RCC 7860 (cell line): Measurements from ENCODE around the gene BICD1.
A peak's percentile ranks its signal among the peaks of the same experiment; 100 is the strongest.

Experiments used
- DNase-seq: peaks from one replicate; pipeline ENCODE4 v3.0.0-alpha.2; 2015; ENCODE audit warnings: low spot score
- FAIRE-seq: peaks from 2 replicates; lab custom pipeline; 2012; peaks lifted over from hg19 to GRCh38; lab: Jason Lieb, UNC

Gene BICD1

GRCh38 chr12:32312049-32312670 lies 205.5 kb downstream of the BICD1 start:
- FAIRE-seq (peak; percentile 74), DNase-seq (peak; percentile 67)

GRCh38 chr12:32322354-32322753 lies 215.7 kb downstream of the BICD1 start:
- no peak for DNase-seq
- no peak for FAIRE-seq

DNA sequence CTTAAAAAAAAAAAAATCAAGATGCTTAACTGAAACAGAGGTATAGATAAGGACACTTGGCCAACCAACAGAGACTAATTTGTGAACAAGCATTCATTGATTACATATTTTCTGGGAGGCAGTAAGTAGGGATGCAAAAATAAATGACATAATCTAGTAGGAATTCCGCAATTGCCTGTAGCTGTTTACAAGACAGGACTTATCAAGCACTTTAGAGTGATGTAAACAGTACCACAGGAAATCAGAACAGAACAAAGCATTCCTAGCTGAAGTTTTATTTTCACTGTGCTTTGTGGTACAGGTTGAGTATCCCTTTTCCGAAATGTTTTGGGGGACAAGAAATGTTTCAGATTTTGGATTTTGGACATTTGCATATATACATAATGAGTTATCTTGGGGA lies 224.5 kb downstream of the BICD1 start:
- FAIRE-seq: no peak
- DNase-seq: no peak

DNA sequence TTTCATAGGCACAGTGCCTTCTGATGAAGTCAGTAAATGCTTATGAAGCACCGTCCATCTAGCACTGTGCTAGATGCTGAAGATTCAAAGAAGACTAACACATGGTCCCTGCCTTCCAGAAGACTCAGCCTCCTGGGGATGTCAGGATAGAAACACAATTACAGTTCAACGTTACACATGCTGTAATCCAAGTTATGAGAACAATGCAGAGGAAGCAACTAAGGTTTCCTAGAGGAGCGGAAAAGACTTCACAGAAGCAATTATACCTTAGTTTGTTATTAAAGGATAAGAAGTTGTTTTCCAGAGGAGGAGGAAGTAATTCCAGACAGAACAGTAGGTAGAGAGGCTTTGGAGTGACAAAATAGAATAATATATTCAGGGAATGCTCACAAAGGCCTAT lies 225.8 kb downstream of the BICD1 start:
- FAIRE-seq: no peak
- DNase-seq: no peak

DNA sequence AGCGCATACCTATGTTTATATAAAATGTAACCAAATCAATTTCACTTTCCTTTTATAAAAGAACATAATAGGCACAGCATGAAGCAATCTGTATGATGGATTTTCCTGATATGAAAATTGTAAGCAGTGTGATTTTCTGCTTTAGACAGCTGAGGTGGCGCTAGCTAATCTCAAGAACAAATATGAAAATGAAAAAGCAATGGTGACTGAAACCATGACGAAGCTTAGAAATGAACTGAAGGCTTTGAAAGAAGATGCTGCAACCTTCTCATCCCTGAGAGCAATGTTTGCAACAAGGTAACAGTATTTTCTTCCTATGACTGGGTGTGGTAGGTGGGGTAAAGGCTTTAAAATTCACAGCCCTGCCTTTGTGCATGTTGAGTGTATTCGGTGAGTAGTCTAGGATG lies 227.7 kb downstream of the BICD1 start:
- DNase-seq (no peak), FAIRE-seq (no peak)

GRCh38 chr12:32336261-32336660 lies 229.6 kb downstream of the BICD1 start:
- FAIRE-seq (no peak), DNase-seq (no peak)

- no peak for FAIRE-seq
- DNase-seq: no peak
Observed at GRCh38 chr12:32343496-32343895, 236.8 kb downstream of the BICD1 start.

GRCh38 chr12:32344047-32344446 lies 237.4 kb downstream of the BICD1 start:
- no peak for FAIRE-seq

DNA sequence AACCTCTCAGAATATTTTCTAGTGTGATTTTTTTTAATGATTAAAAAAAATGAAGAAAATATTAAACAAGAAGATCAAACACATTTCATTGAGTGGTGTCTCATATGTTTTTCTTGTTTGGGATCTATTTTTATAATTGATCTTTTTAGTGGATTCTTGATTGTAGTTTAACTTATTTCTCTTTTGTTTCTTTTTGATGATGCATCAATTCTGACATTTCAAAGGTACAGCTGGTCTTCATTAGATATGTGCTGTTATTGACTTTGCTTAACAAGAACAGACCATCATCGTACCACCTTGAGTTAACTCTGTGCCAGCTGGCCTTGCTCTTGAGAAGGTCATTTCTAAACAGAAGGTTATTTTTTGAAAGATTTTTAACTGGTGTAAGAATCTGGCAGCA lies 246.9 kb downstream of the BICD1 start:
- DNase-seq (no peak), FAIRE-seq (no peak)

More at GRCh38 chr12:32344047-32344446, 237.4 kb downstream of the BICD1 start:
- DNase-seq: no peak

GRCh38 chr12:32357601-32358249 lies 251.1 kb downstream of the BICD1 start:
- DNase-seq (no peak), FAIRE-seq (no peak)

GRCh38 chr12:32360956-32361355 lies 254.3 kb downstream of the BICD1 start:
- DNase-seq (no peak), FAIRE-seq (no peak)

- FAIRE-seq: no peak
- no peak for DNase-seq
Observed at GRCh38 chr12:32362892-32363291, 256.2 kb downstream of the BICD1 start.

DNA sequence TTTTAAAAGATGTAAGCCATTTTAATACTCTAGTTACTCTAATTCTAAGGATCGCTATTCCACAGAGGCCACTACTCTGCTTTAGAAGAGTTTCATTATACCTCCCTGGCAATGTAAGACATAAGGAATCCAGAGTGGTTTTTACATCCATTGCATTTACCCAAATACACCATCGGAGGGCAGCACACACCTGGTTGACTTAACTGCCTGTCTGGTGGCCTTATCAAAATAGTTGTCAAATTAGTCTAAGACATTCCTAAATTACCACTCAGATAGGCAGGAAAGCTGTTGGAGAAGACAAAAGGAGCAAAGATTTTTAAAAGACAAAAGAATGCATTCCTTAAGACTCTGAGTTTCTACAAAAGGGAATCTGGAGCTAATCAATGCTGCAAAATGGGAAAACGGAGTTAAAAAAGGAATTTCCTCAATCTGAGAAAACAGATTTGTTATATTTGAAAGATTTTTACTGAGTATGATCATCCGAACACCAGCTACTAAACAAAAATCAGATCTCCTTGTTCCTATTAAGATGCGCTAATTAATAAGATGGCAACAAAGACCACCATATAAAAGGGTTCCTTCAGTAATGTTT lies 258.9 kb downstream of the BICD1 start:
- peak; percentile 63 for FAIRE-seq

GRCh38 chr12:32366714-32367113 lies 260.1 kb downstream of the BICD1 start:
- FAIRE-seq: peak; percentile 18

More for the DNA sequence above, 258.9 kb downstream of the BICD1 start:
- DNase-seq: peak; percentile 55

DNA sequence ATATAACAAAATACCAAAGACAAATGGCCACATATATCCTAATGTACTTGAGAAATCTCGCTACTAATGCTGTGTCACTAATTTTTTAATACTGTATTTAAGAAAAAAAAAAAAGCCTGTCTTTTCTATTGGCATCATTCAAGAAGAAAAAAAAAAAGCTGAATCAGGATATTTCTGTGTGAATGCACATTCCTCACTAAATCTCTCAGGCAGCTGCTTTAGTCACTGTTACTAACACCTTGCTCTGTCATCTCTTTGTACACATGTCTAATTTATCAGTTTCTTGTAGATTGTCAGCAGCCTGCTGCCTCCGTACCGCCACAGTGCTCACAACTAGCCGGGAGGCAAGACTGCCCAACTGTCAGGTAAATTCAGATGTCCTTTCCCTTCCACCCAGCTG lies 260.7 kb downstream of the BICD1 start:
- no peak for FAIRE-seq

More at GRCh38 chr12:32366714-32367113, 260.1 kb downstream of the BICD1 start:
- DNase-seq: no peak

DNA sequence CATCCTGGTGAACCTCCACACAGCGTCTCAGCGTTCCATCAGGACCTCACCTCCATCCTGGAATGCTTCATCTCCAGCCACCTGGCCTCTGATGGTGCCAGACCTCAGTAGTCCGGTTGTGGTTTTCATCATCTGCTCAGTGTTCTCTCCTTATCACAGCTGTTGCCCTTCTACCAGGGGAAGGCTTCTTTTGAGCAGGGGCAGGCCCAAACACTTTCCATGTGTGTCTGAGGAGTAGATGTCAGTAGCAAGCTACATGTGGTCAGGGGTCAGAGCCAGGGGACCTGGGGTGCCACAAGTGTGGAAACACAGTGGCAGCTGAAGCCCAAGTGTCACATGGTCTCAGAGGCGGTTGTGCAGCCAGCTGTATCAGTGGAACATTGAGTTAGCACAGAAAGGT lies 262.6 kb downstream of the BICD1 start:
- DNase-seq (no peak), FAIRE-seq (no peak)

More for the DNA sequence above, 260.7 kb downstream of the BICD1 start:
- DNase-seq: no peak

DNA sequence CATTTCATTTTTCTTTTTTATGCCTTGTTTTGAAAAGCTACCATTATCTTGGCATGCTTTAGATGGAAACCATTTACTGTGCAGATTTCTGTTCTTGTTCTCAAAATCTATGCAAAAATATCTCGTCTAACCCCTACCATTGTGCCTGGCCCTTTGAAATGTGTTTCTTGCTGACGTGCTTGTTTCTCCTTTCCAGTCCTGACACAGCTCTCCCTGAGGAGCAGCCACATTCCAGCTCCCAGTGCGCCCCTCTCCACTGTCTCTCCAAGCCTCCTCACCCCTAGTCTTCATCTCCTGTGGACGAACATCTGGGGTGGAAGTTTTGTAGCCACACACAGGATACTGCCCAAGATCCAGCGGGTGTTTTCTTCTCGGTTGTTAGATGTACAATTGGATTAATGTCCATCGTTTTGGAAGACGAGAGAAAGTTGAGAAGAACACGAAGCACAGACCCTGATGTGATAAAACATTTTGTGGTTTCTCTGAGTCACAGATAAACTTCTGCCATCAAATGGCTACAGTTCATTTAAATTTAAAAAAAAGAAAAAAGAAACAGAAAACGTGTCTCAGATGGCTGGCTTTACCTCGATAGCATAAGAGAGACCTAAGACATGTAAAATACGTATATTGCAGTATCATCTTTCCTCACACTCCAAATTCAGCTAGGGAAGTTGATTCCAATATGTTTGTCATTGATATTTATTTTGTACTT lies 270.9 kb downstream of the BICD1 start:
- no peak for FAIRE-seq

DNA sequence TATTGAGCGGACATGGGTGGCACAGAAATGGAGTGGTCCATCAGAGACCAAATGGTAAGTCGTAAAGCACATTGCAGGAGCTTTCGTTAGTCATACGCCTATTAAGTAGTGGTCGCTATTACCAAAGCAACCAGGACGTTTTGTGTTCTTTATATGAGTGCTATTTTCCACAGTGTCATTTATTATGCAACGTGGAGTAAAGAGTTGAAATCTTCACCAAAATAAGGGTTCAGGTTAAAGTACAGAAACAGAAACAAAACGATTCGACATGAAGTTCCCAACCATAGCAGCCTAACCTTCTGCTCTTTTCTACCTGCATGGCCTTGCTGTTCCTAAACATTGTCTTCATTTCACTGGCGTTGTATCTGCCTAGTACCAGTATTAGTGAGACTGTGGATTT lies 272.6 kb downstream of the BICD1 start:
- DNase-seq (no peak), FAIRE-seq (no peak)

More for the DNA sequence above, 270.9 kb downstream of the BICD1 start:
- no peak for DNase-seq

- FAIRE-seq: no peak
Observed at GRCh38 chr12:32379667-32380066, 273.0 kb downstream of the BICD1 start.

DNA sequence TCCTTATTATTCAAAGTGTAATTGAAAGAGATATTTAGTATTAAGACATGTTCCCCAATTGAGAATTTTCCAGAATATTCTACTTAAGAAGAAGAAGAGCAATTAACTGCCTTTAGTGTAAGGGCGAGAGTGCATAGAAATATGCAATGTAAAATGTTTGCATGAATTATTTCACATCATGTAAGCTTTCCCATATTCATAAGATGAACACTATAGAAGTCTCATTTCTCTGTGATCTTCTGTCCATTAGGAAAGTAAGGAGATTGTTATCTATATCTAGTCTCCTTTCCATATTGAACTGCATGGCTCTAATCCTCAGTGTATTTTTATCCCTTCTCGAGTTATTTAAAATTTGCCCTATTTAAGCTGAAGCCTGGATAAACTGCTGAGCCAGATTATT lies 275.6 kb downstream of the BICD1 start:
- FAIRE-seq (no peak), DNase-seq (no peak)

More at GRCh38 chr12:32379667-32380066, 273.0 kb downstream of the BICD1 start:
- DNase-seq: no peak

DNA sequence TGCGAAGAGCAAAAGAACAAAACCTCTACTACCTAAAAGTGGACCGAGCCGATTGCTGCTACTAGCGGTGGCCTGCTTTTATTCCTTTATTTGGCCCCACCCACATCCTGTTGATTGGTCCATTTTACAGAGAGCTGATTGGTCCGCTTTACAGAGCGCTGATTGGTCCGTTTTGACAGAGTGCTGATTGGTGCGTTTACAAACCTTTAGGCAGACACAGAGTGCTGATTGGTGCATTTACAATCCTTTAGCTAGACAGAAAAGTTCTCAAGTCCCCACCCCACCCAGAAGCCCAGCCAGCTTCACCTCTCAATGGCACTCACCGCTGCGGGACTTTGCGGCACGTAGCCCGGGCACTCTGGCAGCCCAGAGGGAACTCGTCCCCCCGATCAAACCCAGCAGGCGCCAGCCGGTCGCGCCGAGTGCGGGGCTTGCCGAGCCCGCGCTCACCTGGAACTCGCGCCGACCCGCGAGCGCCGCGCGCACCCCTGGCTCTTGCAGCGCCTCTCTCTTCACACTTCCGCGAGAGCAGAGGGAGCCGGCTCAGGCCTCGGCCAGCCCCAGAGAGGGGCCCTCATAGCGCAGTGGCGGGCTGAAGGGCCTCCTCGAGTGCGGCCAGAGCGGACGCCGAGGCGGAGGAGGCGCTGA lies 284.0 kb downstream of the BICD1 start:
- no peak for DNase-seq
- FAIRE-seq: no peak
